Activated T-helper 1 cell treated with anti-CD3 and anti-CD28 coated beads, Interleukin-2, amount 50 U/mL, for 16 hours (primary cell): ENCODE results near the gene CHRNA5.

ENCODE experiments used
- DNase-seq, 2 donors: peaks; one replicate each; pipeline ENCODE4 v3.0.0-alpha.2; 2020; ENCODE audit warnings: low read depth in 1 of 2, low spot score in 1 of 2

CHRNA5 gene

DNA sequence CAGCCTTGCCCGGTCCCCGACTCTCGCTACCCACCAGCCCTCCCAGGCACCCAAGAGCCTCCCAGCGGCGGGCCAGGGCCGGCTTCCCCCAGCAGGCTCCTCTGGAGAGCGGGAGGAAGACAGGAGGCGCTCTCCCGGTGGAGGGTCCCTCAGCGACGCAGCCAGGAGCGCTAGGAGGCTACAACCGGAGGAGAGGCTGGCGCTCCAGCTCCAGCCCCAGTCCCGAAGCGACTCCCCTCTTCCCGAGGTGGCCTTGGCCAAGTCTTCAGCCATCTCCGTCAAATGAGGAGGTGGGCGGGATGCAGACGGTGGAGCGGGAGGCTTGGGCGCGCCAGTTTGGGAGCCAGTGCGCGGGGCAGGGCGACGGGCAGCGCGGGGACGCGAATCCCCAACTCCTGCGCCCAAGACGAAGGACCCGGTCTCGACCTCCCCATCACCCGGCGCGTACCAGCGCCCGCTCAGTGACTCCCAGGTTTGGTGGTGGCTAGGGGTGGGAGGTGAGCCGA lies 54.8 kb downstream of the CHRNA5 start:
- no peak for DNase-seq

DNA sequence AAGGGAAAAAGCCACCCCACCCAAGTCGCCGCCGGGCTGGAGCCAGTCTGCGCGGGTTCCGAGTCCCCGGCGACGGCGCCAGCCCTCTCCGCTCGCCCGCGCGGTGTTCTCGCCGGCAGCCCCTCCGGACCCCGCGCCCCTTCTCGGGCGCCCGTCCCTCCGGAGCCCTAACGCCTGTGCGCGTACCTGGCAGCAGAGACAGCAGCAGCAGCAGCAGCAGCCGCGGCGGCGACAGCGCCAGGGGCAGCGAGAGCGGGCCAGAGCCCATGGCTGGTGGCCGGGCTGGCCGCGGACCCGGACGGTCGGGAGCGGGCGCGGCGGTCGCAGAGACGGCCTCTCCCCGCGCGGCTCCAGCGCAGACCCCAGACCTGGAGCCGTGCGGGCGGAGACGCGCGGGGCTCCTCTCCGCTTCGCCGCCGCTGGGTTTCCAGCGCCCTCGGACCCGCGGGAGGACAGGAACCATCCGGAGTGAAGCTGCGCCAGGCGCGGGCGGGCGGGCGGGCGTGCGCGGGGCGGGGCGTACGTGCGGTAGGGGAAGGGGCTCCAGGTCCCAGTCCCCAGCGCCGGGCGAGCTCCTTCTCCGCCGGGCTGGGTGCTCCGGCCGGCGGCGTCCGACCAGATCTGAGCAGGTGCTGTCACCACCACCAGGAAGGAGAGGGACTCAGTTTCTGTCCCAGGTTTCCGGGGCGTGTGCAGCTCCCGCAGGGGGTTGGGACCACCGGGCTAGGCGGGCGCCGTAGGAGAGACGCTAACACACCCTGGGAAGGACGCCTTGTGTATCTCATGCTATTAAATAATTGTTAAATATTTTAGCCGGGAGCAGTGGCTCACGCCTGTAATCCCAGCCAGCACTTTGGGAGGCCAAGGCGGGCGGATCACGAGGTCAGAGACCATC lies 55.5 kb downstream of the CHRNA5 start, which contains the start of gene CHRNA3:
CHRNA3 (minus strand) TSS at position 470 of the 895 bp plus-strand sequence; CDS start at position 268, 202 bp downstream.
- no peak for DNase-seq

DNA sequence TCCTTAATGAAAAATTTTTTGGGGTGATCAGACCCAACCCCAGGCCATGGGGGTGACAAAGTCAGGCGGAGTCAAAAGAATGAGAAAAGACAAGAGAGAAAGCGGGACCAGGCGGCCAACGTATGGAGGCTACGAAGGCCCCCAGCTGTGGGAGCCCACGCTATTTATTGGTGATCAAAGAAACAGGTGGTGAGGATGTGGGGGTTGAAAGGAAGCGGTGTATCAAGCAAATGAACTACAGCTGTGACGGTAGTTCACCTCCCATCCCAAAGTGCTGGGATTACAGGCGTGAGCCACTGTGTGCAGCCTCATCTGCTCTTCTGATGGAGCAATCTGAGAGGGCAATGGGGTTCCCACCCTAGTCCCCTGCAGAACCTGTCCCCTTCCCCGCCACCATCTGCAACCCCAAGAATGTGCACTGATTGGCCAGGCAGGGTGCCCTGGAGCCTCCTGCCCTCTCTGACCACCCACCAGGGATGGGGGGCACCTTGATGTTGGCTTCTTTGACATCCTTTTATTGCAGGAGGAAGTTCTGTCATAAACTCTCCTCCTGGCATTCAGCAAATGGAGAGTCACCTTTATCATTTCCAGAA lies 56.6 kb downstream of the CHRNA5 start:
- DNase-seq = no peak

DNA sequence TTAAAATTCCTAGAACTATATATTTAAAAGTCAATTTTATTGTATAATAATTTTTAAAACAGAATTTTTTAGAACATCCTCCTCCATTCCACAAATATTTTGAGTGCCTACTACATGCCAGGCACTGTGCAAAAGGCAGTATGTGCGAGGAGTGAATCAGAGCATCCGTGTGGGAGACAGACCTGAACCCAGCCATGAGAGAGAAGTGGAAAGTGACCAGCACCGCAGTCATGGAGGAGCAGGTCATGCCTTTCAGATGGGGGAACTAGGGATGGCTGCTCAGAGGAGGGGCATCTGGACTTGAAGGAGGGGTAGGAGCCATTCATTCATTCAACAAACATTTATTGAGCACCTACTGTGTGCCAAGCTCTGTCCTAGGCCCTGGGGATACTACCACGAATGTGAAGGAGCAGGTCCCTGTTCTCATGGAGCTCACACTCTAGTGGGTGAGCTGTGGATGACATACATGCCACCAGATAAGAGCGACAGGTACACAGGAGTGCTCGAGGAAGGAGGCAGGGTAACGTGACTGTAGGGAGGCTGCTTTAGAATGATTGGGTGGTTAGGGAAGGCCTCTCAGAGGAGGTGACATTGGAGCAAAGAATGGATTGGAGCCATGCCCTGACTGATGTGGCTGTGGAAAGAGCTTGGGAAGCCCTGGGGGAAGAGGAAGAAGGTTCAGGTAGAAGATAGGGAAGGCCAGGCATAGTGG lies 58.6 kb downstream of the CHRNA5 start:
- DNase-seq = no peak

DNA sequence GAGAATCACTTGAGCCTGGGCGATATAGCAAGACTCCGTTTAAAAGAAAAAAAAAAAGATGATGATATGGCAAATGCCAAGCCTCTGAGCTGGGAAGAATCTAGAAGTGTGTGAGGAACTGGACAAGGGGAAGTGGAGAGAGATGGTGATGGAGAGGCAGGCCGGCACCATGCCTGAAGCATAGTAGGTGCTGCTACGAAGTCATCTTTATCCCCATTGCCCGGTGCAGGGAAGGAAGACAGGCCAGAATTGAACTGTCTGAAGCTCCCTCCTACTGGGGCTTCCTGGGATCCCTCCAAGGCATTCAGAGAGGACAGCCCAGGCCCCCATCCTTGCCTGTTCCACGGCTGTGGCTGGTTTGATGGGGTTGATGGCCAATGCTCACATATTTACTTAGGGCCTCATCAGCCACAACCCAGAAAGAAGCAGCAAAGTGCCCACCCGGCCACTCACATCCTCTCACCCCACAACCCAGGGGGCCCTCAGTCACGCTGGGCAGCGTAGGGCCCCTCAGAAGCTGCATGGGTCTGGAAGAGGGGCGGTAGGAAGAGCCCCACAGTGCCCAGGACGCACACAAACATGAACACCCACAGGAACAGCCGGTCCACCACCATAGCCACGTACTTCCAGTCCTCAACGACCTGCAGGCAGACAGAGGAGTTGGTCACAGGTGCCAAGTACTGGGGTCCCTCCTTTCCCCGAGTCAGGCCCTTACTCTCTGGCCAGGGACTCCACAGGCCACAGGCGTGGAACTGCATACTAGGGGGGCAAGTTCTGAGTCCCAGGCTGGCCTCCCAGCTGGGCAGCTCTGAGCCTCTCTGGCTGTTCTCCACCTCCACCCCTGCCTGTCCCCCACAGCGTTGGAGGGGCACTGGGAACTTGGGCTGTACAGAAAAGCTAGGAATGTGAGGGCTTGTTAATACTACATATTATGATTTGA lies 59.6 kb downstream of the CHRNA5 start:
- DNase-seq = no peak

DNA sequence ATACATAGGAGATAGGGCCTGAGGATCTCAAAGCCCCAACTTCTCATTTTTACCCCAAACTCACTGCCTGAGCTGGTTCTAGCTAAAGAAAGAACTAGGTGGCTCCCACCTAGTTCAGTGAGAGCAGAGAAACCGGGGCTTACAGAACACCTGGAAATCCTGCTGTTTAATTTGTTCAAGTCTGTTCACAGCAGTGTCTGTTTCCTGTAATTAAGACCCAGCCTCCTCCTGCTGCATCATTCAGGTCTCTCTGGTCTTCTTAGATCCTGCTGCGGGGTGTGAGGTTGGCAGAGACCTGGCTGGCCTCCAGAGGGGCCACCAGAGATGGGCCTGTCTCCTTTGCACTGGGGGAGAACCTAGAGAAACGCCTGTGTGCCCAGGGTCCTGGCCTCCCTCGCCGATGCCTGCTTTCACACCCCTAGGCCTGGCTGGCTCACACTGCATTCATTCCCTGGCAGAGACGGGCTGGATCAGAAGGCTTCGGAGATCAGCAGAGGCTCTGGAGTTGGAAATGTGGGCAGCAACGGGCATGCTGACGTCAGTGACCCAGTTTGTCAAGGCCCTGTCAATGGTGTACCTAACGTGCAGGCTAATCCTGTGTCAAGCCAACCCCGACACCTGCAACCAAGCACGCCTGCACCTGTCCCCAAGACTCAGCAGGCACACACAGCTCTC lies 60.4 kb downstream of the CHRNA5 start:
- DNase-seq = no peak

DNA sequence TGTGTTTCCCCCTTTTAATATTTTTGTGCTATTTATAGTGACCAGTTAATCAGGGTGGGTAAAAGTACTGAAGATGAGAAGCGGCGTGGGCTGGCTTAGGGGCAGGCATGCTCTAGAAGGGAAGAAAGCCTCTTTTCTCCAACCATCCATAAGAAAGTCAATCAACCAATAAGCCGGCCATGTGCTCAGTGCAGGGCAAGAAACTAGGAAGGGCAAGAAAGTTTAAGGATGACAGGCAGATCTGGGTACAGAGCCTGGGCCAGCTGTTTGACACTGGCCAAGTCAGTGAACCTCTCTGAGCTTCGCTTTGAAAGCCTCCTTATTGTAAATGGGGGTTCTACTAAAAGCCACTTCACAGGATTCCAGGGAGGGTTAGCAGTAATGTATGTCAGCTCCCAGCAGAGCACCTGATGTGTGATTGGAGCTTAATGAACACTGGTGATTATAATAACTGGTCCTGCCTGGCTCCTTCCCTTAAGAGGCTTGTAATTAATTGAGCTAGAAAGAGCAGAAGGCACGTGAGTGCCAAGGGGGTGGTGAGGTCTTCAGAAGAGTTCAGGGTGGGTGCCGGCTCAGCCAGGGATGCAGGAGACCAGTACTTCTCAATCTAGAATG lies 61.2 kb downstream of the CHRNA5 start:
- DNase-seq = no peak

DNA sequence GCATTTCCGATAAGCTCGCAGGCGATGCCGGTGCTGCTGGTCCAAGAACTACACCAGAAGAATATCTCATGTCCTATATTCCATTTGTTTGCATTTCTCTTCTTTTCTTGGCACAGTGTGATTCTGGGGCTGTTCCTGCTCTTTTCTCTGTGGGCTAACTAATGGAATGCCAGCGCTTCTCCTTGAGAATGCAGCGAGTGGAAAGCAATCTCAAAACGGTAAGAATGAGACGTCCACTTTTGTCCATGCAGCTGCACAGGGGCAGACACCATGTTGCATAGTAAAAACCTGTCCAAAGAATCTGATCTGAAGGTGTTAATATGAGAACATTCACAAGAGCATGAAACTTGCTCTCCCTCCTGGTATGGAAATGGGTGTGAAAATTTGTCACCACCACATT lies 62.0 kb downstream of the CHRNA5 start:
- DNase-seq = no peak

DNA sequence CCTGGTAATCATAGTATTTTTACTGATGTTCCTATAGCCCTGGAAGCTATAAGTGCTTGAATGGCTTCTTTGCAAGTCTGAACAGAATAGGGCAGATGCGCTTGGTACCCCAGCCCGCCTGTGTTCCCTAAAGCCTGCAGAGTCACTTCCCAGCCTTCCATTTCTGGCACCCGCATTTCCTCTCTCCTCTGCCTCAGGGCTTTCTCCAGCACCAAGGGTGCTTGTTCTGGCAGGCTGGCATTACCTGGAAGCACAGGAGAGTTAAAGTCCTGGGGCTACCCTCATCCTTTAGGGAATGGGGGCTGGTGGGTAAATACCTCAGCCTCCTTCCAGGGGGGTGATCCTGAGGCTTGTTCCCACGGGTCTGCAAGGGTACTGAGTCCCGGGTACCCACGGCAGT lies 62.9 kb downstream of the CHRNA5 start:
- no peak for DNase-seq

DNA sequence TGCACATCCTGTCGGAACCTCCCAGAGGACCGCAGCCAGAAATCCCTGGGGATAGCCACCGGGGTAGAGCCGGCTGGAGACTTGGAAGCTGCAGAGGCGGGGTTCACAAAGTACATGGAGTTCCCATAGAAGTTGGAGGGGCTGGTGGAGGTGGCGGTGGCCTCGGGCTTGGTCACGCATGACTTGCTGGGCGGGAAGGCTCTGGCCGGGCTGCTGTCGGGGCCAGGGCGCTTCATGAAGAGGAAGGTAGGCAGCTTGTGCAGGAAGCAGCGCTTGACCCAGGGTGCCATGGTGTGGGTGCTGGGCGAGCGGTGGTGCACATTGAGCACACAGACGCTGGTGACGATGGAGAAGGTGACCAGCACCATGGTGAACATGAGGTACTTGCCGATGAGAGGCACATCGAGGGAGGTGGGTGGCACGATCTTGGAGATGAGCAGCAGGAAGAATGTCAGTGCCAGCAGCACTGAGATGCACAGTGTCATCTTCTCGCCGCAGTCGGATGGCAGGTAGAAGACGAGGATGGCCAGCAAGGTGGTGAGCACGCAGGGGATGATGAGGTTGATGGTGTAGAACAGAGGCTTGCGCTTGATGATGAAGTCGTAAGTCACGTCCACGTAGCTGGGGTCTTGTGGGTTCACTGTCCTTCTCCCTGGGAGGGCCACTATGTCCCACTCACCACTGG lies 63.9 kb downstream of the CHRNA5 start:
- DNase-seq = no peak

DNA sequence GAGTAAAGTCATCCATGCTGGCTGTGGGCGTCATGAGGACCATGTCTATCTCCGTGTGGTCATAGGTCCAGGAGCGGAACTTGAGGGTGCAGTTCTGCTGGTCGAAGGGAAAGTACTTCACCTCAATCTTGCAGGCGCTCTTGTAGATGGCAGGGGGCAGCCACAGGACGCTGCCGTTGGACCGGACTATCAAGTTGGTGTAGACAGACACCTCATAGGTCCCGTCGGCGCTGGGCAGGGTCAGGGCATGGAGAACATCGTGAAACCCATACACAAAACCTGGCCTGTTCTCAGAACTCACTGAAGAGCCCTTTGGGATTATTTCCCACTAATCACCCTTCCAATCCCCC lies 64.4 kb downstream of the CHRNA5 start:
- DNase-seq = no peak

DNA sequence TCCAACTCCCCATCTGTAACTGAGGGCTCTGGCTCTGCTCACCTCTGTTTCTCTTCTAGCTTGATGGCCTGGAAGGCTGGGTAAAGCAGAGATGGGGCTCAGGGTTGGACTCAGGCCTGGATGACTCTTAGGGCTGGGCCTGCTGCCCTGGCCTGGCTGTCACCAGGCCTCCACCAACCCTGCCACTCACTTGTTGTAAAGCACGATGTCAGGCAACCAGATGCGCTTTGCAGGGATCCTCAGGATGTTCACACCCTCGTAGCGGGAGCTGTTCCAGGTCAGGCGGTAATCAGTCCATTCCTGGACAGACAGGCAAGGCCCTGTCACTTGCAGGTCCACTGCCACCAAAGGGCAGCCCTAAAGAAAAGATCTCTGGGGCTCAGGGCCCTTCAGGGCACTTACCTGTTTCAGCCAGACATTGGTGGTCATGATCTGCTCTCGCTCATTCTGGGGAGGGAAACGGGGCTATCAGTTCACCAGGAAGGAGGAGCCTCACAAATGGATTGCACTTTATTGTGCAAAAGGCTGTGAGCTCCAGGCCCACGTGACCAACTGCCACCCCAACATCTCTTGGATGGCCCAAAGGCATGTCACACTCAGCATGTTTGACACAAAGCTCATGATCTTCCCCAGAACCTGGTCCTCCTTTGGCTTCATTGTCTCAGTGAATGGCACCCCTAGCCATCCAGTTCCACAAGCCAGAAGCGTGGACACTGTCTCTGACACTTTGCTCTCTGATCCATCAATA lies 65.7 kb downstream of the CHRNA5 start:
- DNase-seq = no peak

DNA sequence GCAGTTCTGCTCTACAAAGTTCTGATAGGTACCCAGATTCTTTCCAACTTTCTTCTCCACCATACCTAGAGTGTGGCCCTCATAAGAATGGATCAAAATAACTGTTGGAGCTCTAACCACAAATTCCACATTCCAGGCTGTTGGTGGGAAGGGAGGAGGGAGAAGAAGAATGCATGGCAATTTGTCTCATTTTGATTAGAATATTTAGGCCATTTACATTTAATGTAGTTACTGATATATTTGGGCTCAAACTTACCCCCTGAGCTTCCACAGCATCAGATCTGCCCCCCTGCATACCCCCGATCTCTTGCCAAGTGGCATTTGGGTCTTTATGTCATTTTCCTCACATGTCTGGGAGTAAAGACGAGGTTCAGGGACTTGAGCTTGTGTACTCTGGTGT lies 68.0 kb downstream of the CHRNA5 start:
- no peak for DNase-seq

DNA sequence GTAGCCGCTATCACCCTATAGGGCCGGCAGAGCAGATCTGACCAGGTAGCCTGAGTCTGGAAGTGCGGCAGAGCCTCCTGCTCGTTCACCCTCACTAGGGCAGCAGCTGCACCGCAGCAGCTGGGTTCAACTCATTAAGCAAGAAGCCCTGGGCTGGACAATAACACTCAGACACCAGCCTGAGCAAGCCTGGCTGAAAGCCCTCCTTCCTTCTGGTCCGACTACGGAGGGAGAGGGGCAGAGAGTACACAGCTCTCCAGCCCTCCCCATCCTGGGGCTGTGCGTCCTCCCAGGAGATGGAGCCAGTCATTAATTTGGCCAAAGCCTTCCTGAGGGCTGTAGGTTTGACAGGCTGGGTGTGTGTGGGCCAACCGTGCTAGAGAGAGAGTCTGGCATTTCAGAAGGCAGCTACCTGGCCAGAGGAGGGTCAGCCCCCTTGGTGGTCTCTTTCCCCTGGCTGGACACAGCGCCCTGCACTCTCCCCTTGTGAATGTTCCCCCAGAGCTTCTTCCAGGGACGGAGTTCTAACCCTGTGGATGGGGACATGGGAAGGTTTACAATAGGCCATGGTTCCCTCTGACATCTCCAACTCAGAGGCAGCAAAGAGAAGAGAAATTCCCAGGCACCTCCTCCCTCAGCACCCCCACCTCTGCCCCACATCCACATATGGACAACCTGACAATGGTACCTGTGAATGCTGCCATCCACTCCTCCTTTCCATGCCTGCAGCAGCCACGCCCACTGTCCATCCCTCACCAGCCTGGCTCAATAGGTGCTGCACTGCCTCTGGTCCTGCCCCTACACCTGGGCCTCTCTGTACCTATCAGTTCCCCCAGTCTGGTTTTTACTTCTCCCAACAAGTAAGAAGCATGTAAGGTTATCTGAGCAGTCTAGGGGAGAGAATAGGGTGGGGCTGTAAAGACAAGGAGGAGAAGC lies 69.2 kb downstream of the CHRNA5 start:
- no peak for DNase-seq

DNA sequence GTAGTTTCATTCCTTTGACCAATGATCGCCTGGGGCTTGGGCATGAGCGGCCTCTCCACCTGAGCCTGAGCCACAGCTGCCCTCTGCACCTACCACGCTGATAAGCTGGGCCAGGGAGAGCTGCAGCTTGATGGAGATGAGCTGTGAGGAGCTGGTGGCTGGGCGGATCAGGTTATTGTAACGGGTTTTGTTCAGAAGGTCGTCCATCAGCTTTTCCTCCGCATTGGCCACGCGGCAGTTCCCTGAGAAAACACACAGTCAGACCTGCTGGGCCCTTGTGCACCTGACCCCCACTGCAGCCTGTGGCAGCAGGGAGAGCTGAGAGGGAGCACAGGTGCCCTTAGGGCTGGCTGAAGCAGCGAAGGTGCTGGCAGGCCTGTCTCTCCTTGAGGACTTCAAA lies 70.0 kb downstream of the CHRNA5 start:
- DNase-seq = no peak

DNA sequence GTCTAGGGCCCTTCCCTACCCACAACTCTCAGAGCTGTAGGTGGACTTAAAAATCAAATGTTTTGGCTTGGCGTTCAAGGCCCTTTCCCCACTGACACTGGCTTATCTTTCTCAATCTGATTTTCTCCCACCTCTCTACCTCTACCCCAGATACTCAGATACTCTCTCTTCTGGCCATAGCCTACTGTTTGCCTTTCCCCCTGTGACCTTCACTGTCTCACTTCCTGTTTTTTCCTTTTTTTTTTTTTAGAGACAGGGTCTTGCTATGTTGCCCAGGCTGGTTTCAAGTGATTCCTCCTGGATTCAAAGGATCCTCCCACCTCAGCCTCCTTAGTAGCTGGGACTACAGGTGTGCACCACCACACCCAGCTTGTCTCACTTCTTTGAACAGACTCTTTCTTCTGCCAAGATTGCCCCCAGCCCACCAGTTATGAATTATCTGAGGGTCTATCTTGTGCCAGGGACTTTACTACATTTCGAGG lies 71.1 kb downstream of the CHRNA5 start:
- no peak for DNase-seq

DNA sequence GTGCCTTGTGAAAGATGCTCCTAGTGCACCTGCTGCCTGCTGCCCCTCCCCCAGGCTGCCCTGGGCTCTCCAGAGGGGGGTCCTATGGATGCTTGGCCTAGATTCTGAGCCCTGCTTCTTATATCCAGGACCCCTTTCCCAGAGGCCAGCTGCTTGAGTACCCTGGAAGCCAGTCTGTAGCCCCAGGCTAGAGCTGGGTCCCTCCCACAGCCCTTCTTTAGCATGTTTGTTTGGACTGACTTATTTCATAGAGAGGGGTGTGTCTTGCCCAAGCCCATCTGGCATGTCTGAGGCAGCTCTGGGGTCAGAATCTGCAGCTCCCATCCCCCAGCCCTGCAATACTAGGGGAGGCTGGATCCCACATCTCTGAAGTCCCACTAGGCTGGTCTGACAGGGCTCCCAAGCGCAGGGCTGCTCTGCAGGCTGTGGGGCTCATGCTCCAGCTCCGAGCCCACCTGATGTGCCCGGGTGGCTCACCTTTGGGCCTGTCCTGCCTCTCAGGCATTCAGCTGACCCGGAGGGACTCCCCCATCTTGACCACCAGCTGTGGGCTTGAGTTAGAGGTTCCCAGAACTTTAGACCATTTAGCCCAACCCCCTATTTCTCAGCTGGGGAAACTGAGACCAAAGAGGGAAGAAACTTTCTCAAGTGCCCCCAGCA lies 72.6 kb downstream of the CHRNA5 start:
- no peak for DNase-seq
